Epithelial cell of esophagus (primary cell): Measurements from ENCODE around the gene C2orf42.
"Not testable (repeated sequence)": the region's sequence is repeated elsewhere in the genome, so short reads cannot be mapped to it uniquely, and the experiment has no call there.

Experiments
- DNase-seq: peaks from one replicate; pipeline ENCODE4 v3.0.0; 2010; ENCODE audit warnings: low read depth
- H3K4me3 ChIP-seq: 2 replicates; pipeline ENCODE4 v1.5.1; 2011; ENCODE audit warnings: mild to moderate bottlenecking, low read length, control low read depth
- TF ChIP-seq, protein P1 (sequence below): IDR thresholded peaks from 2 replicates; pipeline ENCODE4 v1.5.1; 2011; ENCODE audit warnings: low read depth, mild to moderate bottlenecking, low read length, control low read depth, inconsistent platforms; ENCODE audit not compliant: insufficient read depth; ENCODE audit errors: missing control alignments

Gene C2orf42

DNA sequence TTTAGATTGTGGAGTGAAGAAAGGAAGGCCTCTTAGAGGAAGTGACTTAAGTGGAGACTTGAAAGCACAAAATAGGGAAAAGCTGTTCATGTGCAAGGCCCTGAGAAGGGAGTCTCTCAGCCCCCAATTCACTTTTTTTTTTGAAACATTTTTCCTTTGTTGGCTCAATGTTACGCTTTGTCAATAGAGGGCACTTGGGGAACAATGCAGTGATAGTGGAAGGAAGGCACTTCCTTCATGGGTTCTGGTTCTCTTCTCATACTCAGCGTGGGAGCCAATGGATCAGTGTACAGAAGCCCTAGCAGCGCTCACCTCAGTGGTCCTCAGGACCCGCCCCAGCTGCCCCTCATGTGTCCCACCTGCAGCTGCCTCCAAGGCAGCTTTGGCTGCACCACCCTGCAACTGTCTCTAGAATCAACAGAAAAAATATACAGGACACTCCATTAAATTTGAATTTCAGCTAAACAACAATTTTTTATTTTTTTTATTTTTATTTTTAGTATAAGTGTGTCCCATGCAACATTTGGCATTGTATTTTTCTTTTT is 8.6 kb upstream of the C2orf42 start:
- TF ChIP-seq, protein P1, sequence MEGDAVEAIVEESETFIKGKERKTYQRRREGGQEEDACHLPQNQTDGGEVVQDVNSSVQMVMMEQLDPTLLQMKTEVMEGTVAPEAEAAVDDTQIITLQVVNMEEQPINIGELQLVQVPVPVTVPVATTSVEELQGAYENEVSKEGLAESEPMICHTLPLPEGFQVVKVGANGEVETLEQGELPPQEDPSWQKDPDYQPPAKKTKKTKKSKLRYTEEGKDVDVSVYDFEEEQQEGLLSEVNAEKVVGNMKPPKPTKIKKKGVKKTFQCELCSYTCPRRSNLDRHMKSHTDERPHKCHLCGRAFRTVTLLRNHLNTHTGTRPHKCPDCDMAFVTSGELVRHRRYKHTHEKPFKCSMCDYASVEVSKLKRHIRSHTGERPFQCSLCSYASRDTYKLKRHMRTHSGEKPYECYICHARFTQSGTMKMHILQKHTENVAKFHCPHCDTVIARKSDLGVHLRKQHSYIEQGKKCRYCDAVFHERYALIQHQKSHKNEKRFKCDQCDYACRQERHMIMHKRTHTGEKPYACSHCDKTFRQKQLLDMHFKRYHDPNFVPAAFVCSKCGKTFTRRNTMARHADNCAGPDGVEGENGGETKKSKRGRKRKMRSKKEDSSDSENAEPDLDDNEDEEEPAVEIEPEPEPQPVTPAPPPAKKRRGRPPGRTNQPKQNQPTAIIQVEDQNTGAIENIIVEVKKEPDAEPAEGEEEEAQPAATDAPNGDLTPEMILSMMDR, result no peak
- H3K4me3 ChIP-seq, result no peak overlapping the region
- no peak for DNase-seq

DNA sequence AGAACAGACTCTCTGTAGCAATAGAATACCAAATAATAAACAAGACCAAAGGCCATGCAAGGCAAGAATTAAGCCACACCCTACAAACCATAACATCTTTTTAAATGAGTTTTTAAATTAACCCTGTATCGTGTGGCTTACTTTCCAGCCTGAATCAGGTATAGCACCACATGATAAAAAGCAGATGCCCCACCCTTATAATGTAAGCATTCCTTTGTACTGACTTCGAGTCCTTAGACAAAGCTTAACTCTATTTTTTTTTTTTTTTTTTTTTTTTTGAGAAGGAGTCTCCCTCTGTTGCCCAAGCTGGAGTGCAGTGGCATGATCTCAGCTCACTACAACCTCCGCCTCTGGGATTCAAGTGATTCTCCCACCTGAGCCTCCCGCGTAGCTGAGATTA is 1.7 kb upstream of the C2orf42 start:
- DNase-seq, result peak; percentile 82
- no peak overlapping the region for H3K4me3 ChIP-seq
- TF ChIP-seq, protein P1, result no peak

DNA sequence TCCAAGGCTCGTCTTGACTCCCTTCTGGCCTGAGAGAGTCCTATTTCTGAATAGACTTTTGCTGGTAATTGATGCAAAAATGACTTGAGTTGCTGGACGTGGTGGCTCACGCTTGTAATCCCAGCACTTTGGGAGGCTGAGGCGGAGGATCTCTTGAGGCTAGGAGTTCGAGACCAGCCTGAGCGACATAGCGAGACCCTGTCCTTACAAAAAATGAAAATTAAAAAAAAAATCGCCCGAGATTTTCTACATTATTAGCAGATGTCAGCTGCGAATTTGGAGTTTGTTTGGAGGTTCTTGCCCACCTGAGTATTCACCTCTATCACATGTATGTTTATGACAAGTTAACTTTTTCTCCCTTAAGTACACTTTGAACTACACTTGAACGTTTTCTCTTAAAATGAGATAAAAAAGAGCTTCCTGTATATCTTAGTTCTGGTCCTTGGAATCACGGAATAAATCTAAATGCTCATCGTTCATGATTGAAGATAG is 471 bp upstream of the C2orf42 start:
- DNase-seq, result no peak
- TF ChIP-seq, protein P1, result no peak

DNA sequence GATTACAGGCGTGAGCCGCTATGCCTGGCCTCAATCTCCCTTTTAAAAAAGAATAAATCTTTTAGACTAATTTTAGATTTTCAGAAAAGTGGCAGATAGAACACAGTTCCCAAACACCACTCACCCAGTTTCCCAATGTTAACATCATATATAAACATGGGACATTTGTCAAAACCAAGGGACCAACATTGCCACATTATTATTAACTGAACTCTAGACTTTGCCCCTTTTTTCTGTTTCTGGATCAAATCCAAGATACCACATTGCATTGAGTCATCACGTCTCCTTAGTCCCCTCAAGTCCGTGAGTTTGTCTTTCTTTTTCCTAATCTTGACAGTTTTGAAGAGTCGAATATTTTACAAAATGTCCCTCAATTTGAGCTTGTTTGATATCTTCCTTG is 2.4 kb downstream of the C2orf42 start:
- DNase-seq, result no peak
- TF ChIP-seq, protein P1, result no peak
- no peak overlapping the region for H3K4me3 ChIP-seq

More for the DNA sequence above, 471 bp upstream of the C2orf42 start:
- peak overlapping the region; percentile 78 for H3K4me3 ChIP-seq

DNA sequence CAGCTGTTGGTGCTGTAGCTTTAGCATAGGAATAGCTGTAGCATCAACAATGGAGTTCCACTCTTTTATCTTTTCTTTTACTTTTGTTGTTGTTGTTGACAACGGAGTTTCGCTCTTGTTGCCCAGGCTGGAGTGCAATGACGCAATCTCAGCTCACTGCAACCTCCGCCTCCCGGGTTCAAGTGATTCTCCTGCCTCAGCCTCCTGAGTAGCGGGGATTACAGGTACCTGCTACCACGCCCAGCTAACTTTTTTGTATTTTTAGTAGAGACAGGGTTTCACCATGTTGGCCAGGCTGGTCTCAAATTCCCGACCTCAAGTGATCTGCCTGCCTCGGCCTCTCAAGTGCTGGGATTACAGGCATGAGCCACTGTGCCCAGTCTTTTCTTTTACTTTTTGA is 3.6 kb downstream of the C2orf42 start:
- not testable (repeated sequence) for DNase-seq, H3K4me3 ChIP-seq

DNA sequence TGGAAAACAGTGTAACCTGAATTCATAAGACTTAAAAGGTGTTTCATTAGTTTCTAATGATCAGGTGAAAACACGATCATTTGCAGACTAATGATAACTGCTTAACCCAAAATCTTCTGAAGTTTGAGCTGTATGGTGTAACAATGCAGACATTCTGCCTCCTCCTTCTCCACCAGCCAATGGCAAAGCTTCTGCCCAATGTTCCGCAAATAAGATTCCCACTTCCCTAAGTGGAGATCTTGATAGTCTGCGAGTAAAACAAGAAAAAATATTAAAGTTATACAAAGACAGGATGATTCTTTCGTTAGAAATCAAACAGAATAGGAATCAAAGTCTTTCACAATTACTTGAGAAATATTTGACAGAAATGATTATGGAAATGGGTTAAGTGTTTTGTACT is 8.1 kb downstream of the C2orf42 start:
- TF ChIP-seq, protein P1, result no peak
- no peak overlapping the region for H3K4me3 ChIP-seq
- no peak for DNase-seq

DNA sequence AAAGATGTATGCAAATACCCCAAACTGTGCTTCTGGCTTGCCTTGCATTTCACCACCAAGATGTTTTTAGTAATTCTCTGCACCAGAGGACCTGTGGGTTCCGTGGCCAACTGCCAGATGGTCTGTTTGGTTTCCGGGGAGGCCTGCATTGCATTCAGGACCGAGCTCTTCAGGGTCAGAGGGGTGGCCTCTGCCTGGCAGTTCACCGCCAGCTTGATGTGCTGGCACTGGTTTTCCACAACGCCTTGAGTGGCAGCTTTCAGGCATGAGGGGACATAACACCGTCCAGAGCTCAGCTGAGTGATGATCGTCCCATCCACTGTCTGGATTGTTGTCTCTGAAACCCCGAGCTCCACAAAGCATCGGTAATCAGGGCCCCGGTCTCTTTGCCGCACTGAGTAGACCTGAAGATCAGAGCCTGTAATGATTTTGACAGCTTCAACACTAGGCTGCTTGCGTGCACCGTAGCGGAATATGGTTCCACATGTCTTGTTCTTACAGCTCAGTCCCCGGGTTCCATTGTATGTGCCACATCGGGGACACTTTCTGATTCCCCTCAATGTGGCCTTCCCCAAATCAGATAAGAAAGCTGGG is 9.4 kb downstream of the C2orf42 start:
- no peak for DNase-seq
- H3K4me3 ChIP-seq, result no peak overlapping the region
- TF ChIP-seq, protein P1, result no peak
